Smooth muscle cell (in vitro differentiated cells): ENCODE data around the gene EEPD1. TPM values are rescaled to one million over a fixed set of nuclear protein-coding genes. Genes with fewer than 3 reads are reported as not detected.

Experiments used
- DNase-seq: peaks from one replicate; lab custom pipeline; 2025; ENCODE audit not compliant: unreplicated experiment; lab: John Stamatoyannopoulos, UW
- H2AFZ ChIP-seq: fragments of 200-600 bp; sonication (generic); 2 replicates; pipeline ENCODE4 v1.6.0; 2016; ENCODE audit warnings: antibody characterized with exemption, low read depth, mild to moderate bottlenecking
- H3F3A ChIP-seq: fragments of 200-600 bp; sonication (generic); 2 replicates; pipeline ENCODE4 v1.6.0; 2017; ENCODE audit warnings: antibody characterized with exemption, low read depth
- H3K27ac ChIP-seq: fragments of 200-600 bp; sonication (generic); 2 replicates; pipeline ENCODE4 v1.5.1; 2016; ENCODE audit warnings: low read depth, mild to moderate bottlenecking
- H3K27me3 ChIP-seq: fragments of 200-600 bp; sonication (generic); 2 replicates; pipeline ENCODE4 v1.6.1; 2016; ENCODE audit warnings: low read depth, mild to moderate bottlenecking
- H3K36me3 ChIP-seq: fragments of 200-600 bp; sonication (generic); 2 replicates; pipeline ENCODE4 v1.5.1; 2016; ENCODE audit warnings: low read depth
- H3K4me1 ChIP-seq: fragments of 200-600 bp; sonication (generic); 2 replicates; pipeline ENCODE4 v1.5.1; 2016; ENCODE audit warnings: low read depth
- H3K4me2 ChIP-seq: fragments of 200-600 bp; sonication (generic); 2 replicates; pipeline ENCODE4 v1.6.0; 2016; ENCODE audit warnings: mild to moderate bottlenecking
- H3K4me3 ChIP-seq: fragments of 200-600 bp; sonication (generic); 2 replicates; pipeline ENCODE4 v1.5.1; 2016; ENCODE audit warnings: mild to moderate bottlenecking
- H3K79me2 ChIP-seq: fragments of 200-600 bp; sonication (generic); 2 replicates; pipeline ENCODE4 v1.6.0; 2016; ENCODE audit warnings: low read depth, mild to moderate bottlenecking
- H3K9ac ChIP-seq: fragments of 200-600 bp; sonication (generic); 2 replicates; pipeline ENCODE4 v1.6.0; 2016; ENCODE audit warnings: low read depth
- H3K9me3 ChIP-seq: fragments of 200-600 bp; sonication (generic); replicated peaks from 2 replicates; pipeline ENCODE4 v1.5.1; 2016; ENCODE audit warnings: low read depth
- H4K20me1 ChIP-seq: fragments of 200-600 bp; sonication (generic); 2 replicates; pipeline ENCODE4 v1.6.0; 2016; ENCODE audit warnings: low read depth
- WGBS: methylation state at CpG from one replicate; pipeline ENCODE4 v1.1.7; 2016; ENCODE audit warnings: low lambda C conversion rate; 5-methylcytosine and 5-hydroxymethylcytosine counted together
- polyA plus RNA-seq: library from polyadenylated mRNA; unstranded; fragments of >200 nt; fragmentation: Nextera tagmentation; extraction: Ambion mirVana; gene quantifications from 2 replicates; pipeline ENCODE4 v1.2.1, GENCODE V29; 2016
- total RNA-seq: library from RNA; depleted of rRNA; stranded (reverse); fragments of >200 nt; gene quantifications from 2 replicates; pipeline ENCODE4 v1.2.3, GENCODE V29; 2014
- TF ChIP-seq, protein P1 (sequence below): fragments of 200-600 bp; sonication (generic); IDR thresholded peaks from 2 replicates; pipeline ENCODE4 v1.5.1; 2017; ENCODE audit warnings: borderline replicate concordance, mild to moderate bottlenecking, antibody characterized with exemption; ENCODE audit not compliant: insufficient read depth, poor library complexity, severe bottlenecking

EEPD1 gene
- total and polyA plus RNA-seq, 2 experiments from 2014 or later: 1.5 TPM

DNA sequence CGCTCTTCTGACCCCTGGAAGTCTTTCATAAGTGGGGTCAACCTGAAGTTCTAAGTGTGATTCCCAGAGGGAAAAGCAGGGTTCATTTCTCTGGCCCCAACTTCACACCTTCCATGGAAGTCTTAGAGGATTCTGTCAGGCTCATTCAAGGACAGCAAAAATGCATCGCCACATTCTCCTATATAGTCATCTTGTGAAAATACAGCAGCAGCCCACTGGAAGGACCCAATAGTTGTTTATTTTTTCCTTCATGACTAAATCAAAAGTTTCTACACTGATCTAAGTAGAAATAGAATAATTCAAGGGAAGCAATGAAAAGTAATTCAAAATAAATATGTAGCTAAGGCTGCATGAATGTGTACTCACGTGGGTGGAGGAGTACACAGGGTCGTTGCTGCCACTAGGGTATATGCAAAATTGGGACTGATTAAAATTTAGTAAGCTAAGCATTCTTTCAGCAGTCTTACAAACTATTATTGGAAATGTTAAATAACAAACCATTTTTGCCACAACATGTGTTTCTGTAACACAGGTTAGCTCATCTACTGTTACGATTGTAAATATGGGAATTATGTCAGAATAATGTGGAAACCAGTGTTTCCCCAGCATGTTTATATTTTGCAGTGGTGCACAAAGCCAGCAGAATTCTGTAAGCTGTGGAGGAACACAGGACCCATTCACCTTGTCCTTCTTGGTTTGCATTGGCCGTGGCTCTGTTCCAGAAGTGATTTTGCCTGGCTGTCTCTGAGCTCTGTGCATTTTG, 33.5 kb downstream of the EEPD1 start:
- H3K4me1 ChIP-seq: no peaks in the 10 kb centered on the region
- no peak overlapping the region for H3K27ac ChIP-seq
- H3K9me3 ChIP-seq: no peaks in the 10 kb centered on the region
- no peaks in the 10 kb centered on the region for H3F3A ChIP-seq
- H3K79me2 ChIP-seq: no peaks in the 10 kb centered on the region
- H4K20me1 ChIP-seq: no peaks in the 10 kb centered on the region
- no peak overlapping the region for H2AFZ ChIP-seq
- H3K36me3 ChIP-seq: no peaks in the 10 kb centered on the region
- TF ChIP-seq, protein P1, sequence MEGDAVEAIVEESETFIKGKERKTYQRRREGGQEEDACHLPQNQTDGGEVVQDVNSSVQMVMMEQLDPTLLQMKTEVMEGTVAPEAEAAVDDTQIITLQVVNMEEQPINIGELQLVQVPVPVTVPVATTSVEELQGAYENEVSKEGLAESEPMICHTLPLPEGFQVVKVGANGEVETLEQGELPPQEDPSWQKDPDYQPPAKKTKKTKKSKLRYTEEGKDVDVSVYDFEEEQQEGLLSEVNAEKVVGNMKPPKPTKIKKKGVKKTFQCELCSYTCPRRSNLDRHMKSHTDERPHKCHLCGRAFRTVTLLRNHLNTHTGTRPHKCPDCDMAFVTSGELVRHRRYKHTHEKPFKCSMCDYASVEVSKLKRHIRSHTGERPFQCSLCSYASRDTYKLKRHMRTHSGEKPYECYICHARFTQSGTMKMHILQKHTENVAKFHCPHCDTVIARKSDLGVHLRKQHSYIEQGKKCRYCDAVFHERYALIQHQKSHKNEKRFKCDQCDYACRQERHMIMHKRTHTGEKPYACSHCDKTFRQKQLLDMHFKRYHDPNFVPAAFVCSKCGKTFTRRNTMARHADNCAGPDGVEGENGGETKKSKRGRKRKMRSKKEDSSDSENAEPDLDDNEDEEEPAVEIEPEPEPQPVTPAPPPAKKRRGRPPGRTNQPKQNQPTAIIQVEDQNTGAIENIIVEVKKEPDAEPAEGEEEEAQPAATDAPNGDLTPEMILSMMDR: no peak
- no peak overlapping the region for H3K4me3 ChIP-seq
- DNase-seq: no peak
- H3K27me3 ChIP-seq: no peaks in the 10 kb centered on the region
- no peak overlapping the region for H3K9ac ChIP-seq
- H3K4me2 ChIP-seq: no peak overlapping the region
- WGBS: 94% methylated on average over 6 of the region's 6 CpGs

DNA sequence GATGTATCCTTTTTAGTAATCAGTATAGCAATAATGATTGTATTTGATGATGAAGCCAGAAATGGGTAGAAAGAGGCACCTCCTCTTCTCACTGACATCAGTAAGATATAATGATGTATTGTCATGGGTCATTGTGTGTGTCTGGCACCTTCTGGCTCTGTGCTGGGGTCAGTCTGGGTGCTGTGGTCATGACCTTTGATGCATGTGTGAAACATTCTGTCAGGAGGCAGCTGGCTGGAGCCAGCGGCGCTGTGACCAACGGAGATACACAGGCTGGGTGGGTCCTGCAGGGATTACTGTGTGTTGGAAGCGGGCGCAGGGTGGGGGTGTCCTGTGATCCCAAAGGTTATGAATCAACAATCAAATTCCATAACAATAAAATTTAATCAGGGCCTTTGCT, 35.2 kb downstream of the EEPD1 start:
- H4K20me1 ChIP-seq: no peaks in the 10 kb centered on the region
- TF ChIP-seq, protein P1: no peak
- no peaks in the 10 kb centered on the region for H3K27me3 ChIP-seq
- H3K4me3 ChIP-seq: no peak overlapping the region
- H3K27ac ChIP-seq: no peak overlapping the region
- no peak overlapping the region for H3K9ac ChIP-seq
- no peaks in the 10 kb centered on the region for H3K79me2 ChIP-seq
- H3K4me2 ChIP-seq: no peak overlapping the region
- H2AFZ ChIP-seq: no peak overlapping the region
- WGBS: 89% methylated on average over 5 of the region's 5 CpGs
- no peaks in the 10 kb centered on the region for H3F3A ChIP-seq
- no peaks in the 10 kb centered on the region for H3K4me1 ChIP-seq
- no peaks in the 10 kb centered on the region for H3K9me3 ChIP-seq
- no peak for DNase-seq
- no peaks in the 10 kb centered on the region for H3K36me3 ChIP-seq

DNA sequence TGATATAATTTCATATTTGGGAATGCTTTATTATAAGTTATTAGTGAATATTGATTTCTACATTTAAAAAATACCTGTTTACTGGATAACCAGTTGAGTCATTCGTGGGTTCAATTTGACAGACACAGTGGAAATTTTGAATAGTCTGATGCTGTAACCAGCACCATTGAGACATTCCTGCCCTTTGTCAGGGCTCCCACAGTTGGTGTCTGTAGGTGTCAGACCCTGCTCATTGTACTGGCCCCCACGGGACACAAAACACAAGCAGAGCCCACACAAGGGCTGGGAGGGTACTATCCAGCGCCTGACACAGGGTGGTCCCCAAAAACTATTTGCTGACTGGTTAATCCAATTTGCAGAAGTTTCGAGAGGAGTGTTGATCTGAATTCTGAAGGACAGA, 35.9 kb downstream of the EEPD1 start:
- Histone ChIP-seq H4K20me1 (no peaks in the 10 kb centered on the region), H3K27me3 (no peaks in the 10 kb centered on the region), H2AFZ (no peak overlapping the region), H3K4me3 (no peak overlapping the region), H3K9ac (no peak overlapping the region), H3K4me1 (no peaks in the 10 kb centered on the region), H3K27ac (no peak overlapping the region), H3K9me3 (no peaks in the 10 kb centered on the region), H3K79me2 (no peaks in the 10 kb centered on the region), H3K4me2 (no peak overlapping the region), H3F3A (no peaks in the 10 kb centered on the region), H3K36me3 (no peaks in the 10 kb centered on the region)
- DNase-seq: no peak
- 75% methylated on average over 4 of the region's 4 CpGs for WGBS
- TF ChIP-seq, protein P1: no peak
